ENCODE results near the gene INTS6.
"Not testable (repeated sequence)": the region's sequence is repeated elsewhere in the genome, so short reads cannot be mapped to it uniquely, and the experiment has no call there.

Gene INTS6

DNA sequence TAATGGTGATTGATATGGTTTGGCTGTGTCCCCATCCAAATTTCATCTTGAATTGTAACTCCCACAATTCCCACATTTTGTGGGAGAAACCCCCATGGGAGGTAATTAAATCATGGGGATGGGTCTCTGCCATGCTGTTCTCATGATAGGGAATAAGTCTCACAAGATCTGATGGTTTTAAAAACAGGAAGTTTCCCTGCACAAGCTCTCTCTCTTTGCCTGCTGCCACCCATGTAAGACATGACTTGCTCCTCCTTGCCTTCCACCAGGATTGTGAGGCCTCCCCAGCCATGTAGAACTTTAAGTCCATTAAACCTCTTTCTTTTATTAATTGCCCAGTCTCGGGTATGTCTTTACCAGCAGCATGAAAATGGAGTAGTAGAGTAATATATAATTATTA lies 37.5 kb downstream of the INTS6 start:
- not testable (repeated sequence) for DNase-seq (ENCODE audit: low read depth)

GRCh38 chr13:51412431-51412830 lies 40.4 kb downstream of the INTS6 start:
- DNase-seq (ENCODE audit: low read depth) = no peak

DNA sequence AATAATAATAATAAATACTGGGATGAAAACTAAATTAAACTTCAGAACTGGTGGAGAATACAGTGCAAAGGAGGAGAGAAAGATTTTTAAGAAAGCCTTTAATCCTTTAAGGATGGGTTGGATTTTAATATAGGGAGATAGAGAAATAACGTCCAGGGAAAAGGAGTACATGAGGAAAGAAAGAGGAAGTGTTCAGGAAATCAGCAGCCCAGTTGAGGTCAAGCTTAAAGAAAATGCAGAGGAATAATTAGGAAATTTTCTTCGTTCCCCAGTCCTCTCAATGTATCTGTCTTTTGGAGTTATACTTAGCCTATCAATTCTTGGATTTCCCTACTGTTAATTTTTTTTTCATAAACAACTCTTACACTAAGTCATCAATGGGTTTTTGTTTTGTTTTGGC lies 47.7 kb downstream of the INTS6 start:
- DNase-seq (ENCODE audit: low read depth) = no peak

- peak; percentile 23 for DNase-seq (ENCODE audit: low read depth)
These were observed 55.4 kb downstream of the INTS6 start for GRCh38 chr13:51397262-51397941.

DNA sequence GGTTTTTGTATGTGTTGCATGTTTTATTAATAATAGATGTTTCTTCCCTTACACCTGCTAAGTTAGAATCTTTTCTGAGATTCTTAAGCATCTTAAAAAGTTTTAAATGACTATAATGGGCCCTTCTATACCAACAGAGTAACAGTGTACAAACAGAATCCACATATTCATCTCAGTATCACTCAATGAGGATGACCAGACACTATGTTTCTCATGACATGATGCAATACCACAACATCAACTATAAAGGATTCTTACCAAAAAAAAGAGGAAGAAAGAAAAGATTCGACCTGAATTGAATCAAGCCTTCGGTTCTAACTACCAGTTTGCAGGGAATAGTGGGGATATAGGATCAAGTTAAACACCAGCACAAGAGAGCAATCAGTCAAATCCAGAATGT lies 56.5 kb downstream of the INTS6 start:
- DNase-seq (ENCODE audit: low read depth) = peak; percentile 30

- DNase-seq (ENCODE audit: low read depth) = no peak
These were observed 58.1 kb downstream of the INTS6 start for GRCh38 chr13:51394724-51395123.

- DNase-seq (ENCODE audit: low read depth) = no peak
These were observed 67.7 kb downstream of the INTS6 start for GRCh38 chr13:51385114-51385513.

DNA sequence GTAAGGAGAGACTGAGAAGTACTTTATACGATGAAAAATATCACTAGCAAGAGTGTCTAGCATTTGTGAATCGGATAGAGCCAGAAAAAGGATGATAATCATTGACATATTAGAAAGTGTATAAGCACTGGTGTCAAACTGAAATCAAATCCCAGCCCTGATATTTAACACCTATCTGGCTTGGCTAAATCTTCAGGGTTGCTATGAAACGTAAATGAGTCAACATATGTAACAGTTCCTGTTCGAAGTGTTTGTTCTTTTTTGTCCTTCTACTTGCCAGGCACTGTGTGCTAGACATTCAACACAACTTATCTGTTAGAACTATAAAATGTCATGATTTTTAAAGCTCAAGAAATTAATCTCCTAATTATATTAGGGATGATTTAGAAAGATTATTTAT lies 72.6 kb downstream of the INTS6 start:
- peak; percentile 38 for DNase-seq (ENCODE audit: low read depth)

DNA sequence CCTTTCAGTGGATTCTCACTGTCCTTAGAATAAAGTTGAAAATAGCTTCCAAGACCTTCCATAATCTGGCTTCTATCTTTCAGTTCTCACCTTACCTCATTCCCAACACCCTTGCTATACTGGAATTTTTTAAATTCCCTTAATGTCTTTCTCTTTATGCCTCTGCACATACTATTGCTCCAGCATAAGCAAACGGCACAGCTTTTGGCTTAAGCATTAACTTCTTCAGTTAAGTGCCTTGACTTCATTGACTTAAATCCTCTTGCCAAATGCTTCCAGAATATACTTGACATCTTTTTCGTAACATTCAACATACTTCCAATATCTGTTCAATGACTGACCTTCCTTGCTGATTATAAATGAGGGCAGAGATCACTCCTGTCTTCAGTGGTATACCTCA lies 79.4 kb downstream of the INTS6 start:
- no peak for DNase-seq (ENCODE audit: low read depth)

GRCh38 chr13:51371768-51372399 lies 81.0 kb downstream of the INTS6 start:
- no peak for DNase-seq (ENCODE audit: low read depth)

DNA sequence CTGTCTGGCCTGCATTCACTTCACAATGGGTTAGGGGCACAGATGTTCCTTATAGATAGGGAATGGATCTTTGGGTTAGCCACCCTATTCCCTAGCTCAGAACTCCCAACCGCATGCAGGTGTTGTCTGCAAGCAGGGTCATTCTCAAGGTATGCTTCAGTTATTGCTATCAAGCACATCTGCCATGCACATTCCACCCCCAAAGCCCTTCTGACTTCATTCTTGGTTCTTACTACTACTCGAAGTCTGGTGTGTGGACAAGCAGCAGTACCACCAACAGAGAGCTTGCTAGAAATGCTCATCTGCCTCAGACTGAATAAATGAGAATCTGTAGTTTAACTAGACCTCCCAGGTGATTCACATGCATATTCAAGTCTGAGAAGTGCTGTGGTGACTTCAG lies 82.0 kb downstream of the INTS6 start:
- DNase-seq (ENCODE audit: low read depth) = no peak

DNA sequence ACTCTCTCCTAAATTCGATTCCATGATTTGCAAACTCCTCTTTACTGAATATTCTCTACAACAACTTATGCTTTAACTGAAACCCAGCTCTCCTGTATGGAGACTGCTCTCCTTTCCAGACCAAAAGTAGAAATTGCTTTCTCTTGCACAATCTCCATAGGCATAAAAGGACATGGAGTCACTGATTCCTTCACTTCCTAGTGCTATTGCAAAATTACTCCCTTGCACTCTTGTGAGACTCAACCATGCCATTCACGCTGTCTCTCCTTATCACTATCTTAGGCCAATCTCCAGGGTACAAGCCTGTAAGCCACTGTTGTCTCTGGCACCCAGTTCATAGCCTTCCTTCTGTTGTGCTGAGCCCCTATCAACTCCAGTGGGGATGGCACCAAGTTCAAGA lies 82.7 kb downstream of the INTS6 start:
- DNase-seq (ENCODE audit: low read depth) = peak; percentile 10

DNA sequence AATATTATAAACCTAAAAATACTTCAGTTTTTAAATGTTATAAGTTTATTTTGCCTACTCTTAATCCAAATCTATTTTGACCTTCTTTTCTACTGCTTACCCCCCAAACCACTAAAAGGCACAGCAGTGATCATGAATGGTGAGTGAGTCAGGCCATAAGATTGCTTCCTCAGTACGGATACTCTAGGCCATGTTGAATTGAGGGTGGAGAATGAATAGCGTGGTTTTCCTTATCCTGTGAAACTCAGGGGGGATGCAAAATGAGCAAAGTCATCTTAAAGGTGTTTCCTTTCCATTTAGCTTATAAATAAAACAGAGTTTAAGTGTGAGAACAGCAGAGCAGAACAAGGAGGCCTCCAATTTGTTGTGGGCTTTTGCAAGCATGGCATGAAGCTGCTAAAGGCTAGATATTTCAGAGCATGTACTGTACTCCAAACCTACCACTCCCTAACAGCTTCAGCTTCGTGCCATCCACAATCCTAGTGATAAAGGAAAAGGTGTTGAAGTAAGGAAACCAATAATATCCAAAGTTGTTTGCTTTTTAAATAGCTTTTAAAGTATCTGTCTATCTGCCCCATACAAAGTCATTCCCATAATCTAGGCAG lies 88.3 kb downstream of the INTS6 start:
- no peak for DNase-seq (ENCODE audit: low read depth)

- no peak for DNase-seq (ENCODE audit: low read depth)
These were observed 89.2 kb downstream of the INTS6 start for GRCh38 chr13:51363625-51364024.

DNA sequence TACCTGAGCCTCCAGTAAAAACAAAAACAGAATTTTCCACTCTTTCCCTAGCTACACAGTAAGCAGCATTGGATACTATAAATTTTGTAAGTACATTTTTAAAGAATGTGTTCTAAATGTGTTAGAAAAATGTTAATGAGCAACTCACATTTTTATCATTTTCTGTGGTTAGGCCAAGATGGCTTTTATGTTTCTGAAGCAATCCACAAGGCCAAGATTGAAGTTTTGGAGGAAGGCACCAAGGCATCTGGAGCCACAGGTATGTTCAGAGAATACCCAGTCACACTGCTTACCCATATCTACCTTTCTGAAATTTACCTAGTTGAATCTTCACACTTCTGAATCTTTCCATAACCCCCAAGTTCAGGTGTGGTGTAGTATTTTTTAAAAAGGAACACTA lies 91.7 kb downstream of the INTS6 start:
- no peak for DNase-seq (ENCODE audit: low read depth)

GRCh38 chr13:51360489-51360888 lies 92.3 kb downstream of the INTS6 start:
- no peak for DNase-seq (ENCODE audit: low read depth)

DNA sequence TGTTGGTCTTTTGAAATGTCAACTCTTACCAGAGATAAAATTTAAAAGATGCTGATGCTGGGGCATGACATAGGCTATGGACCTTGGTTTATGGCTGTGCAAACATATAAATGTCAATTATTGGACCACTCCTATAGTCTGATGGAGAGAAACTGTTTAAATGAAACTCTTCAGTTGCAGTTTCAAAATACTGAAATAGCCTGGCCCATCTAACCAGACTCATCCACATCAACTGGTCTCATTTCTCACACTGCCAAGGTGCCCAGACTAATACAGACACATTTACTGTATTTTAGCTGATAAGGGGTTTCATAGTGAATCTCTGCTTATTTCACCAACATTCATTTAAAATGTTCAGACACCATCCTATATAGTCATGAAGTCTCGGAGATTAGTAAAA lies 93.5 kb downstream of the INTS6 start:
- no peak for DNase-seq (ENCODE audit: low read depth)

GRCh38 chr13:51357928-51358595 lies 94.8 kb downstream of the INTS6 start:
- no peak for DNase-seq (ENCODE audit: low read depth)

DNA sequence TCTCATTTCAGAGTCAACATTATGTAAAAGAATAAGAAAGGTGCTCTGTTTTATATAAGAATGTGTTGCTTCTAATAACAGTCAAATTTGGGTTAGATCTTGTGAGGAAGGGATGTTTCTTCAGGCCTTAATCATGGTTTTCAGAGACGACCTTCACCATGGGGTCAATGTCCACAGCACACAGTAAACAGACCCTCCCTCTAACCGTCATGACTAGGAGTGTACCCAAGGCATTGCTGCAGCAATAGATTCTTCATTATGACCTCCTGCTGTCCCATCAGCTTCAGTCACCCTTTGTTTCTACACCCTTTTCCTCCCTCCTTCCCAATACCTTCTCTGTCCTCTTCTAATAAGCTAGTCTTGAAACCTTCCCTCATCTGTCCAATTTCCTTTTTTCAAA lies 97.6 kb downstream of the INTS6 start:
- no peak for DNase-seq (ENCODE audit: low read depth)

DNA sequence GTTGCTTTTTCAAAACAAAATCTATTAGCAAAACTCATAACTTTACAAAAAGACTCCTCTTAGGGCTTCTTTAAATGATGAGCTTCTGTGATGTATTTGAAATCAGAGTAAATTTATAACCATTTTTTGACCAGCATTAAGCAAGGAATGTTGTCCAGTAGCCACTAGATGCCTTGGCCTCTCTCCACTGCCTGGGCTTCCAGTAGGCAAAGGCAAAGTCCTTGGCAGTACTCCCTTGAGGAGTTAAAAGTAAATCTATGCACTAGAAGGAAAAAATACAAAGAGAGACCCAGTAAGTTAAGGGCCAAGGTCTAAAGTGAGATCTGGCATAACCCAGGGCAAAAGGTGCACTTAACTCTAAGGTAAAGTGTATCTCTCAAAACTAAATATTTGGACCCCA lies 103.8 kb downstream of the INTS6 start:
- DNase-seq (ENCODE audit: low read depth) = no peak

- no peak for DNase-seq (ENCODE audit: low read depth)
These were observed 104.5 kb downstream of the INTS6 start for GRCh38 chr13:51348069-51348967.

DNA sequence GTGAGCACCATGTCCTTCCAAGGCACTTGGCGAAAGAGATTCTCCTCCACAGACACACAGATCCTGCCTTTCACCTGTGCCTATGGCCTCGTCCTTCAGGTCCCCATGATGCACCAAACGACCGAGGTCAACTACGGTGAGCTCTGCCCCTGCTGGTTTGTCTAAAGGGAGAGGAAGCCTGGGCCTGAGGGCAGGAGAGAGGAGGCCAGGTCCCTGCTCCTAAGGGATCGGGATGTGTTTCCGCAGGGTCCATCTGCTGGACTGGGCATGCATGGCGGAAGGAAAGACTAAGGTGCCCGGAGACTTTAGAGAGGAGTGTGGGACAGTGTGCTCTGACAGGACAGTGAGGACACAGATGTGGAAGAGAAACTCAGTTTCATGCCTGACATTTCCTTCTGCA lies 105.7 kb downstream of the INTS6 start:
- no peak for DNase-seq (ENCODE audit: low read depth)

All from fibroblast of the conjunctiva (primary cell).